ENCODE results near the gene TTLL3.

The TTLL3 gene

GRCh38 chr3:9786209-9786739 lies 23.8 kb upstream of the TTLL3 start:
- Histone ChIP-seq H2BK120ac (ENCODE audit: insufficient read depth, low read length, poor library complexity) (no peak overlapping the region), H4K91ac (ENCODE audit: low read depth, low read length) (no peak overlapping the region), H3K23ac (ENCODE audit: low read length) (no peak overlapping the region), H3K79me2 (ENCODE audit: control insufficient read depth, insufficient read depth, low read length, poor library complexity) (no peaks in the 10 kb centered on the region), H2AK5ac (ENCODE audit: low read length) (no peak overlapping the region), H2BK5ac (ENCODE audit: low read depth, low read length, poor library complexity) (no peak overlapping the region), H3K27me3 (ENCODE audit: insufficient read depth, low read length) (no peaks in the 10 kb centered on the region), H3K4me3 (ENCODE audit: low read depth, low read length) (no peak overlapping the region), H4K8ac (ENCODE audit: low read depth, low read length) (no peak overlapping the region), H3K4me2 (ENCODE audit: low read length) (no peak overlapping the region), H3K27ac (ENCODE audit: low read depth, low read length) (no peak overlapping the region), H3K36me3 (ENCODE audit: control insufficient read depth in 1 of 2, insufficient read depth in 2 of 2, low read length in 2 of 2) (peaks cover 35 to 54% of the 10 kb centered on the region in 2 experiments), H3K9me3 (ENCODE audit: insufficient read depth, low read depth, low read length) (no peaks in the 10 kb centered on the region), H3K4me1 (ENCODE audit: control insufficient read depth in 1 of 2, insufficient read depth in 2 of 2, low read length in 2 of 2) (no peaks in the 10 kb centered on the region), H2AFZ (ENCODE audit: insufficient read depth, low read length, poor library complexity) (no peak overlapping the region), H3K14ac (ENCODE audit: low read length) (no peak overlapping the region), H2BK12ac (ENCODE audit: low read length) (no peak overlapping the region), H4K12ac (ENCODE audit: low read depth, low read length) (no peak overlapping the region), H3K79me1 (ENCODE audit: low read length) (no peaks in the 10 kb centered on the region), H3K4ac (ENCODE audit: low read depth, low read length) (no peak overlapping the region), H3K18ac (ENCODE audit: low read length) (no peak overlapping the region), H3K9ac (ENCODE audit: low read length) (no peak overlapping the region)
- WGBS (ENCODE audit: extremely low coverage, insufficient coverage, insufficient read length), result no CpG with 5 or more reads among the region's 7 CpGs
- DNase-seq, result no peak

- Histone ChIP-seq H3K79me1 (ENCODE audit: low read length) (peaks cover under 1% of the 10 kb centered on the region), H3K14ac (ENCODE audit: low read length) (no peak overlapping the region), H2AK5ac (ENCODE audit: low read length) (no peak overlapping the region), H3K23ac (ENCODE audit: low read length) (no peak overlapping the region), H3K9me3 (ENCODE audit: insufficient read depth, low read depth, low read length) (no peaks in the 10 kb centered on the region), H4K91ac (ENCODE audit: low read depth, low read length) (no peak overlapping the region), H3K18ac (ENCODE audit: low read length) (no peak overlapping the region), H2BK120ac (ENCODE audit: insufficient read depth, low read length, poor library complexity) (no peak overlapping the region), H2BK5ac (ENCODE audit: low read depth, low read length, poor library complexity) (no peak overlapping the region), H2BK12ac (ENCODE audit: low read length) (no peak overlapping the region), H3K27ac (ENCODE audit: low read depth, low read length) (no peak overlapping the region), H3K79me2 (ENCODE audit: control insufficient read depth, insufficient read depth, low read length, poor library complexity) (no peaks in the 10 kb centered on the region), H3K4me2 (ENCODE audit: low read length) (no peak overlapping the region), H3K36me3 (ENCODE audit: control insufficient read depth in 1 of 2, insufficient read depth in 2 of 2, low read length in 2 of 2) (peaks cover 30 to 48% of the 10 kb centered on the region in 2 experiments), H3K9ac (ENCODE audit: low read length) (no peak overlapping the region), H4K12ac (ENCODE audit: low read depth, low read length) (no peak overlapping the region), H4K8ac (ENCODE audit: low read depth, low read length) (no peak overlapping the region), H3K27me3 (ENCODE audit: insufficient read depth, low read length) (no peaks in the 10 kb centered on the region), H3K4ac (ENCODE audit: low read depth, low read length) (no peak overlapping the region), H3K4me3 (ENCODE audit: low read depth, low read length) (no peak overlapping the region), H3K4me1 (ENCODE audit: control insufficient read depth in 1 of 2, insufficient read depth in 2 of 2, low read length in 2 of 2) (peaks cover 3% of the 10 kb centered on the region in 2 experiments), H2AFZ (ENCODE audit: insufficient read depth, low read length, poor library complexity) (no peak overlapping the region)
- no peak for DNase-seq
- no CpG with 5 or more reads among the region's 13 CpGs for WGBS (ENCODE audit: extremely low coverage, insufficient coverage, insufficient read length)
These were observed 23.0 kb upstream of the TTLL3 start for GRCh38 chr3:9786825-9787669.

GRCh38 chr3:9787714-9788113 lies 22.3 kb upstream of the TTLL3 start:
- no peak overlapping the region for H2BK120ac ChIP-seq (ENCODE audit: insufficient read depth, low read length, poor library complexity)
- no peak overlapping the region for H2BK5ac ChIP-seq (ENCODE audit: low read depth, low read length, poor library complexity)
- no peak overlapping the region for H3K4me3 ChIP-seq (ENCODE audit: low read depth, low read length)
- no peak overlapping the region for H3K18ac ChIP-seq (ENCODE audit: low read length)
- H3K79me2 ChIP-seq (ENCODE audit: control insufficient read depth, insufficient read depth, low read length, poor library complexity), result peaks cover 1% of the 10 kb centered on the region
- no CpG with 5 or more reads among the region's 6 CpGs for WGBS (ENCODE audit: extremely low coverage, insufficient coverage, insufficient read length)
- no peak overlapping the region for H3K4me2 ChIP-seq (ENCODE audit: low read length)
- no peak for DNase-seq
- H2AFZ ChIP-seq (ENCODE audit: insufficient read depth, low read length, poor library complexity), result no peak overlapping the region
- H3K23ac ChIP-seq (ENCODE audit: low read length), result no peak overlapping the region
- no peak overlapping the region for H2BK12ac ChIP-seq (ENCODE audit: low read length)
- no peak overlapping the region for H3K9ac ChIP-seq (ENCODE audit: low read length)
- no peak overlapping the region for H3K4ac ChIP-seq (ENCODE audit: low read depth, low read length)
- H4K12ac ChIP-seq (ENCODE audit: low read depth, low read length), result no peak overlapping the region
- H4K8ac ChIP-seq (ENCODE audit: low read depth, low read length), result no peak overlapping the region
- no peaks in the 10 kb centered on the region for H3K27me3 ChIP-seq (ENCODE audit: insufficient read depth, low read length)
- no peak overlapping the region for H2AK5ac ChIP-seq (ENCODE audit: low read length)
- no peak overlapping the region for H3K14ac ChIP-seq (ENCODE audit: low read length)
- H3K79me1 ChIP-seq (ENCODE audit: low read length), result peaks cover 6% of the 10 kb centered on the region
- H3K36me3 ChIP-seq (ENCODE audit: control insufficient read depth in 1 of 2, insufficient read depth in 2 of 2, low read length in 2 of 2), result peaks cover 30 to 42% of the 10 kb centered on the region in 2 experiments
- H3K4me1 ChIP-seq (ENCODE audit: control insufficient read depth in 1 of 2, insufficient read depth in 2 of 2, low read length in 2 of 2), result peaks cover 3% of the 10 kb centered on the region in 2 experiments
- H3K27ac ChIP-seq (ENCODE audit: low read depth, low read length), result no peak overlapping the region
- H4K91ac ChIP-seq (ENCODE audit: low read depth, low read length), result no peak overlapping the region
- no peaks in the 10 kb centered on the region for H3K9me3 ChIP-seq (ENCODE audit: insufficient read depth, low read depth, low read length)

- no peak for DNase-seq
- no peak overlapping the region for H3K27ac ChIP-seq (ENCODE audit: low read depth, low read length)
- peaks cover 12% of the 10 kb centered on the region for H3K79me2 ChIP-seq (ENCODE audit: control insufficient read depth, insufficient read depth, low read length, poor library complexity)
- H3K4me2 ChIP-seq (ENCODE audit: low read length), result no peak overlapping the region
- no peak overlapping the region for H2AFZ ChIP-seq (ENCODE audit: insufficient read depth, low read length, poor library complexity)
- no peaks in the 10 kb centered on the region for H3K27me3 ChIP-seq (ENCODE audit: insufficient read depth, low read length)
- H2BK5ac ChIP-seq (ENCODE audit: low read depth, low read length, poor library complexity), result no peak overlapping the region
- H3K79me1 ChIP-seq (ENCODE audit: low read length), result peaks cover 14% of the 10 kb centered on the region
- peak overlapping the region; percentile 10 for H4K8ac ChIP-seq (ENCODE audit: low read depth, low read length)
- no peak overlapping the region for H3K23ac ChIP-seq (ENCODE audit: low read length)
- no peak overlapping the region for H2BK120ac ChIP-seq (ENCODE audit: insufficient read depth, low read length, poor library complexity)
- no CpG with 5 or more reads among the region's 11 CpGs for WGBS (ENCODE audit: extremely low coverage, insufficient coverage, insufficient read length)
- no peak overlapping the region for H3K14ac ChIP-seq (ENCODE audit: low read length)
- peak overlapping the region; percentile 14 for H3K18ac ChIP-seq (ENCODE audit: low read length)
- no peak overlapping the region for H2AK5ac ChIP-seq (ENCODE audit: low read length)
- no peak overlapping the region for H4K91ac ChIP-seq (ENCODE audit: low read depth, low read length)
- H3K4me1 ChIP-seq (ENCODE audit: control insufficient read depth in 1 of 2, insufficient read depth in 2 of 2, low read length in 2 of 2), result peaks cover 3% of the 10 kb centered on the region in 2 experiments
- no peaks in the 10 kb centered on the region for H3K9me3 ChIP-seq (ENCODE audit: insufficient read depth, low read depth, low read length)
- no peak overlapping the region for H2BK12ac ChIP-seq (ENCODE audit: low read length)
- no peak overlapping the region for H3K9ac ChIP-seq (ENCODE audit: low read length)
- H3K4ac ChIP-seq (ENCODE audit: low read depth, low read length), result no peak overlapping the region
- no peak overlapping the region for H4K12ac ChIP-seq (ENCODE audit: low read depth, low read length)
- H3K4me3 ChIP-seq (ENCODE audit: low read depth, low read length), result no peak overlapping the region
- H3K36me3 ChIP-seq (ENCODE audit: control insufficient read depth in 1 of 2, insufficient read depth in 2 of 2, low read length in 2 of 2), result peaks cover 18 to 35% of the 10 kb centered on the region in 2 experiments
These were observed 18.9 kb upstream of the TTLL3 start for GRCh38 chr3:9791127-9791526.

Data from trophoblast cell (in vitro differentiated cells and primary cell).